ENCODE measurements around the gene CREBBP.

Gene CREBBP

GRCh38 chr16:3850544-3850899 lies 30.0 kb downstream of the CREBBP start:
- DNase-seq, result no peak

GRCh38 chr16:3849751-3850543 lies 30.6 kb downstream of the CREBBP start:
- DNase-seq, result no peak

- DNase-seq, result no peak
Measured at GRCh38 chr16:3846595-3847091, 33.9 kb downstream of the CREBBP start.

- DNase-seq, result no peak
Measured at GRCh38 chr16:3846087-3846486, 34.4 kb downstream of the CREBBP start.

GRCh38 chr16:3842994-3843393 lies 37.5 kb downstream of the CREBBP start:
- DNase-seq, result no peak

GRCh38 chr16:3841729-3842508 lies 38.6 kb downstream of the CREBBP start:
- DNase-seq, result no peak

GRCh38 chr16:3839402-3840184 lies 40.9 kb downstream of the CREBBP start:
- DNase-seq, result no peak

- DNase-seq, result no peak
Measured at GRCh38 chr16:3838600-3839401, 41.7 kb downstream of the CREBBP start.

- DNase-seq, result no peak
Measured at GRCh38 chr16:3837851-3838586, 42.5 kb downstream of the CREBBP start.

- no peak for DNase-seq
Measured at GRCh38 chr16:3836641-3837040, 43.9 kb downstream of the CREBBP start.

- DNase-seq, result no peak
Measured at GRCh38 chr16:3835089-3835602, 45.4 kb downstream of the CREBBP start.

- no peak for DNase-seq
Measured at GRCh38 chr16:3832668-3833067, 47.8 kb downstream of the CREBBP start.

- no peak for DNase-seq
Measured at GRCh38 chr16:3830625-3831254, 49.8 kb downstream of the CREBBP start.

GRCh38 chr16:3829631-3830536 lies 50.6 kb downstream of the CREBBP start:
- DNase-seq, result no peak

GRCh38 chr16:3825940-3826339 lies 54.6 kb downstream of the CREBBP start:
- no peak for DNase-seq

- DNase-seq, result no peak
Measured at GRCh38 chr16:3825103-3825502, 55.4 kb downstream of the CREBBP start.

GRCh38 chr16:3824121-3824795 lies 56.3 kb downstream of the CREBBP start:
- DNase-seq, result no peak

GRCh38 chr16:3823427-3823826 lies 57.1 kb downstream of the CREBBP start:
- DNase-seq, result no peak

- no peak for DNase-seq
Measured at GRCh38 chr16:3822366-3823045, 58.0 kb downstream of the CREBBP start.

Data from activated CD8-positive, alpha-beta memory T cell treated with anti-CD3 and anti-CD28 coated beads for 24 hours (primary cell).